GM18517 (cell line): ENCODE measurements around the gene POLR3G.

Experiments
- ATAC-seq: cut with Tn5 transposase; IDR thresholded peaks from one replicate; pipeline ENCODE4 v1.9.1; 2021; ENCODE audit warnings: mild to moderate bottlenecking, moderate library complexity; ENCODE audit not compliant: unreplicated experiment

Gene POLR3G

DNA sequence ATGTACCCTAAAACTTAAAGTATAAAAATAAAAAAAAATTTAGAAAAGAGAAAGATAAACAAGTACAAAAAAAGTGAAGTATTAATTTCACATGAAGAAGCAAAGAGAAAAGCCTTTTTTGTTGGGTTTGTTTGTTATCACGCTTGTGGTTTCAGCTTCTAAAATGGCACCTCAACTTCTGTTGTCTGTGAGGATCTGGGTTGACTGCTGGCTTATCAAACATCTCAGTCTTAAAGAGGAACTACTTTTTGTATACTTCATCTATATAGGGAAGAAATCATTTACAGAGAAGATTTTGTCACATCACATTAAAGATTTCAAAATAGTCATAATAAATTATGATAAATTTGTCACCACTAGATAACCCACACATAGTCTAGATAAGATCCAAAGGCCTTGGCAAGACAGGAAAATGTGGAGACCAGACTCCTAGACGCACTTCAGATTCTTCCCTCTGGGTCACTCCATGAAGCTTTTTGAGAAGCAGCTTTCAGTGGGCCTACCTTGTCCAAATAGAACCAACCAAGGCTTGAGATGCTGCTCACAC lies 75.1 kb downstream of the POLR3G start:
- no peak for ATAC-seq

DNA sequence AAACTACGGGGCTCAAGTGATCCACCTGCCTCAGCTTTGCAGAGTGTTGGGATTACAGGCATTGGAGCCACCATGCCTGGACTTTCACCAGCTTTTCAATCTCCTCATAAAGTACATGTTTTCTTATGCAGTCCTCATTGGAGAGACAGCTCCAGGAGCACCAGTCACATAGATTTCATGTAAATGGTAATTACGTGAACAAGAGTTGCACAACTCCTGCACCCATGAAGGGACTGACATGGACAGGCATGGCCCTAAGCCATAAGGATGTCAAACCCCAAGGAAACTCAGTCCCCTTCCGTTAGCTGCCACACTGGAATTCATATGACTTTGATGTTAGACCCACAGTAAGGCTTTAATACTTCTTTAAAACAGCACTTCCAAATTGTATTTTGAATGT lies 76.3 kb downstream of the POLR3G start:
- ATAC-seq: no peak

DNA sequence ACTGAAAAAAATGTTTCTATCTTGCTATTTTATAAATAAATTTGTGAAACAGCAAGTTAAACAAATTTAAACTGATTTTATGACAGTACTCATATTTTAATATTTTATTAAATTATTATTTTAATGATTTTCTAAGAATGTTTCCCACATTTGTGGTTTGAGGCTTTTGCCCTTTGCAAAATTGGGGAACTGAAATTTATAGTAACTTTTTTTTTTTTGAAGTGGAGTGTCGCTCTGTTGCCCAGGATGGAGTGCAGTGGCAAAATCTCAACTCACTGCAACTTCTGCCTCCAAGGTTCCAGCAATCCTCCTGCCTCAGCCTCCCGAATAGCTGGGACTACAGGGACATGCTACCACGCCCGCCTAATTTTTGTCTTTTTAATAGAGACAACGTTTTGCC lies 76.7 kb downstream of the POLR3G start:
- ATAC-seq: no peak

DNA sequence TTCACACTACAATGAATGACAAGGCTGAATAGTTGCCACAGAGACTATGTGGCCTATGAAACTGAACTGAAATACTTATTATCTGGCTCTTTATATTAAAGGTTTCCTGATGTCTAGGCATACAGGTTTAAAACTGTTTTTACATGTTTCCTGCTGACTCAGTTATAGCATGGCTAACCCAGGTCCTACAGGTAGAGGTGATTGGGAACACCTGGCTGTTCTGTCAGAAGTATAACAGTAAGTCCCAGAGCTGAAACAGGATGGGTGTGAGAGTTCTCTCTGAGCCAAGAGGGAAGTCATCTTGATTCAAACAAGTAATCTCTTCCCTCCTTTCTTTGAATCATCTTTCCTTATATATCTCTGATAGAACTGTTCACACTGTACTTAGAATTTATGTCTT lies 79.0 kb downstream of the POLR3G start:
- ATAC-seq: no peak

DNA sequence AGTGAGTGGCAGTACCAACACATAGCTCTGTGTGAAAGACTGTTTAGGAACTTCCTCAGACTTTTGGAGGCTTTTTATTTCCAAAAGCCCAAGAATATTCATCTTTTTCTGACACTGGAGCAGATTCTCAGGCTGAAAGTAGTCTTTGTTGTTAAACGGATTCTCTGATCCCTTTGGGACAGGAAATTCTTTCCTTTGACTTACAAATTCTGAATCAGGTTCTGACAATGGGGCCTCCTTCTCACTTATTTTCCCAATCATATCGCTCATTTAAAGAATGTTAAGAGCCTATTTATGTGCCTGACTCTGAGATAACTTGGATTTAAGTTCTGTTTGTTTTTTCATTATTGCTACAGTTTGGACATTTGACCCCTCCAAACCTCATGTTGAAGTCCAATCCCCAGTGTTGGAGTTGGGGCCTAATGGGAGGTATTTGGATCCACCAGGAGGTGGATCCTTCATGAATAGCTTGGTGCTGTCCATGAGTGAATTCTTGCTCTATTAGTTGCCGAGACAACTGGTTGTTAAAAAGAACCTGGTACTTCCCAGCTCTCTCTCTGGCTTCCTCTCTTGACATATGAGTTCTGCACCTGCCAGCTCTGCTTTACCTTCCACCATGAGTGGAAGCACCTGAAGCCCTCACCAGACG lies 79.8 kb downstream of the POLR3G start:
- no peak for ATAC-seq

DNA sequence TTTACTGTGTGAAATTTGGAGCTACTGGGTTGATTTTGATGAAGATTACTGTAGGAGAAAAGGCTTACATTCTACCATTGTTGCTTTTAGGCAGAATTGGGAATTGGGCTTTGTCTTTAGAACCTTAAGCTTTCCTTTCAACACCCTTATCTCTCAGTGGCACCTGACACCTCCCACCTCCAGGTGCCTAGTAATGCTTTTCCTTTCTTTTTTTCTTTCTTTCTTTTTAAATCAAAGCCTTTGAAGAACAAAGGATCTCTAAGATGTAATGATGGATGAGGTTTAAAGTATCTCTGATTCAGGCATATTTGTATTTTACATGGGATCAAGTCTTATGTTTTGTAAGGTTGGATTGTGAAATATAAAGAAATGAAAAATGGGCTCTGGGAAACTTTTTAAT lies 81.0 kb downstream of the POLR3G start:
- ATAC-seq: no peak

DNA sequence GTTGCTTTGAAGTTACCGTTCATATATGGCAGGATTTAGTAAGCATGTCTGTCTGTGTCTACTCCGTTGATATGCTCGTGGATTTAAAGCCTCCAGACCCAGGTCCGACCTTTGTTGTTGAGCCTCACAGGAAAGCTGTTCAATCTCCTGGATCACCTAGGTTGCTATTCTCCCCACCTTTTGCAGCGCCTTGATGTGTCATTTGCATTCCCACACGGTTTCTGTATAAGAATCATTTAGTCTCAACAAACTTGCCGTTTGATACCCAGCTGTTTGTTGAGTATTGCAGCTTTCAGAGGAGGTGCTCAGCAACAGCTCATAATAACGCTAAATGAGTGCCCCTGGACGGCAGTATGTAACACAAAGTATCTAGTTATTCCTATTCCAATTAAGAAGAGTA lies 82.7 kb downstream of the POLR3G start:
- no peak for ATAC-seq

DNA sequence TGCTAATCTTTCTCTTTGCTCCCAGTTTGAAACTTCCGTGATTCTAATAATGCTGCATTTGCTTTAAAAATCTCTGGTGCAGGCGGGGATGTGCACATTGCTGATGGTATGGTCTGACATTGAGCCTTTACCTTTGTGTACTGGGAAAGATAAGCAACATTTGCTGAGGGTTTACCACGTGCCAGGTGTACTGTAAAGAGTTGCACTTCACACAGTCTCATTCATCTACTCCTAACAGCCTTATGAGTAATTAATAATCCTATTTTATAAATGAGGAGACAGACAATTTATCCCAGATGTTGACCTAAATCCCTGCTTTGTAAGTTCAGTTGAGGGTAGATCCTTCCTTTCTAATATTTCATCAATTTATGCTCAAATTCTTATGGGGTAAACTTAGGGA lies 83.2 kb downstream of the POLR3G start:
- no peak for ATAC-seq

DNA sequence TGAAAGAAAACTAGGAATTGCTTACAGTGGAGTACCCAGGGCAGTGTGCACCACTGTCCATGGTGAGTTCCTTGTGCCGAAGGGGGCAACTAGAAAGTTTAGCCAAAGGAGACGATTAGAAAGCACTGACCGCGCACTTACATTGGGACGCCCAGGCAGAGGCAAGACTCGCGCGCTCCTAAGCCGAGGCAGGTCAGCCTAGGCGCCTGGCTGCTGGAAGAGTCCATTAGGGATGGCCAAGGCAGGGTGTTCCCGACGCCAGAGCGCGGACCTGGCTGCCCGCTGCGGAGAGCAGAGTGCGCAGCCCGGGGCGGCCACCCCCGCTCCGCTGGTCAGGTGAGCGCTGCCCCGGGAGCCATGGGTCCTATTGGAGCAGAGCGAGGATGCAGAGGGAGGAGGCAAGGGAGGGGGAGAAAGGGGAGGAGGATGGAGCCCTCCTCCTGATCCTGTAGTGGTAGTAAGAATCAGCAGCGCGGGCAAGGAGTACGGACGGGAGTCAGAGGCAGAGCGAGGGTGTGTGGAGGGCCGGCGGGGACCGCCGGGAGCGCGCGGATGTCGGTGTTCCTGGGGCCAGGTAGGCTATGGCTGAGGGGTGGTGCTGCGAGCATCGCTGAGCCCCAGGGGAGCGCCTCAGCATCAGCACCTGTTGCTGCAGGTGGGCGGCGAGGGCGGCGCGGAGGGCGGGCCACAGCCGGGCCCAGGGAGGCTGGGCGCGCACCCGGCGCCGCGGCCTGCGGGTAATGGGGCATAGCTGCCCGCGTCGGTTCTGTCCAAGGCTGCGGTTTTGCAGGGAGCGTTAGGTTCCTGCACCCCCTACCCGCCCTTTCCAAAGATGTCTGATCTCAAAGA lies 83.9 kb downstream of the POLR3G start, which contains the start of gene ADGRV1:
ADGRV1 (plus strand) TSS at position 454 of the 849 bp plus-strand sequence; CDS start at position 553, 99 bp downstream.
- no peak for ATAC-seq

DNA sequence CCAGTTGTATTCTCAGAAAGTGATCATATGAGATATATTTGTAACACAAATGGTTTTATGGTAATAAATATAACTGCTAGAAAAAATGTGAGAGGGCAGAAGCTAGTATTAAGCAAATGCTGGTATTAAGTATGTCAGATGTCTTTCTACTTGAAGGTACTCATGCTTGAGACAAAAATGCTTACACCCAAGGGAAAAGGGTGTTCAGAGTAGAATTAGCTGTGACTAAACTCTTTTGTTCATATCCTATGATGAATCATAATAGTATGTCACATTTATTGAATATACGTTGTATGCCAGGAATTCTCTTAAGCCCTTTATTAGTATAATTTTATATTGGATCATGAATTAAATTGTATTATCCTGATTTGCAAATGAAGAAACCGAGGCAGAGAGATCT lies 86.1 kb downstream of the POLR3G start:
- no peak for ATAC-seq

DNA sequence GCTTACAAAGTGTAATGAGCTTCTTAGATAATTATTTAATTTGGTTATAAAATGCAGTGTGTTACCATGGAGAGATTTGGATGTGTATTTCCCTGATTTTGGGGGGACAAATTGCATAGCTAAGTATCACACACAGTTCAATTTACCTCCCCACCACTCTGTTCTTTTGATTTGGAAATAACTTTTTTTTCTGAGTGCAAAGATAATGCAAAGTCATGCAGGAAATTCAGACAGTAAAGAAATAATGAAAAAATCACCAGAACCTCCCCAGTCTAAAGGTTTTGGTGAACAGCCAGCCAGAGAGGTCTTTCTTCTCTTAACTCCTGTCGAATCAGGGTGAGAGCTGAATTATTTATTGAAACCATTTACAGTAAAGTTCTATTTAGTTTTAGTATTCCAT lies 87.1 kb downstream of the POLR3G start:
- ATAC-seq: no peak

DNA sequence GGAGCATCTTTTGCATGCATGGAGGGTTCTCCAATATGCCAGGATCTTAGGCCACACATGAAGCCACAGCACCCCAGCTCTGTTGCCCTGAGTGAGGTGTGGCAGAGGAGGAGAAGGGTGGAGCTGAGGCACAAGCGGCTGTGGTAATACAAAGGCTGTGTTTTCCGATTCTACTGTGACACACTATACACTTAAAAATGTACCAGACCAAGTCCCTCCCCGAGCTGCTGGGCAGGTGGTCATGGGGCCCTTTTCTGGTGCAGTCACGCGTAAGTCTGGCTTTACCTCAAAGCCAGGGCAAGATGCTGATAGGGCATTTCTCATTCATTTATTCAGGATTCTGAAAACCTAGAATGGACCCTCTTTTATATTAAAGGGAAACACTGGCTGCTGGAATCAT lies 87.7 kb downstream of the POLR3G start:
- ATAC-seq: no peak

DNA sequence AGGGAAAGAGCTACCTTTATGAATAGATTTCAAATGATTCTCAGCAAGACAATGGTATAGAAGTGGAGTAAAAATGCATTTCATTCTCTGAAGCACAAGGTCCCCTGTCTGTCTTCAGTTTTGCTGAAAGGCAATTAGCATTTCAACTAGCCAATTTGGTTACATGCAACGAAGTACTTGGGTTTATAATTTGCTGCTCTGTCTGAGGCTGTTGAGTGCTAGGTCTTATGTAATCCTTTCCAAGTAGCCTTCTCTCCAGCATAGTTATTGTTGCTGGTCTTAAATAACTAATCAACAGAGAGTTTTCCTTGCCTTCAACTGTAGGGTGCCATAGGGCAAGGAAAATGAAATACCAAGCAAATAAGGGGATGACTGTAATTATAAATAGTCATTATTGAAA lies 88.4 kb downstream of the POLR3G start:
- ATAC-seq: no peak
